ENCODE measurements around the gene MYBPHL. TPM values are rescaled to one million over a fixed set of nuclear protein-coding genes. Genes with fewer than 3 reads are reported as not detected.

Gene MYBPHL
- total and polyA plus RNA-seq, 2 experiments from 2014 or later: not detected

DNA sequence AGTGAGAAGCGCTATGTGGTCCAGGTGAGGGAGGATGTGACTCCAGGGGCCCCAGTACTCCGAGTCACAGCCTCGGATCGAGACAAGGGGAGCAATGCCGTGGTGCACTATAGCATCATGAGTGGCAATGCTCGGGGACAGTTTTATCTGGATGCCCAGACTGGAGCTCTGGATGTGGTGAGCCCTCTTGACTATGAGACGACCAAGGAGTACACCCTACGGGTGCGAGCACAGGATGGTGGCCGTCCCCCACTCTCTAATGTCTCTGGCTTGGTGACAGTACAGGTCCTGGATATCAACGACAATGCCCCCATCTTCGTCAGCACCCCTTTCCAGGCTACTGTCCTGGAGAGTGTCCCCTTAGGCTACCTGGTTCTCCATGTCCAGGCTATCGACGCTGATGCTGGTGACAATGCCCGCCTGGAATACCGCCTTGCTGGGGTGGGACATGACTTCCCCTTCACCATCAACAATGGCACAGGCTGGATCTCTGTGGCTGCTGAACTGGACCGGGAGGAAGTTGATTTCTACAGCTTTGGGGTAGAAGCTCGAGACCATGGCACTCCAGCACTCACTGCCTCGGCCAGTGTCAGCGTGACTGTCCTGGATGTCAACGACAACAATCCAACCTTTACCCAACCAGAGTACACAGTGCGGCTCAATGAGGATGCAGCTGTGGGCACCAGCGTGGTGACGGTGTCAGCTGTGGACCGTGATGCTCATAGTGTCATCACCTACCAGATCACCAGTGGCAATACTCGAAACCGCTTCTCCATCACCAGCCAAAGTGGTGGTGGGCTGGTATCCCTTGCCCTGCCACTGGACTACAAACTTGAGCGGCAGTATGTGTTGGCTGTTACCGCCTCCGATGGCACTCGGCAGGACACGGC, 55.3 kb downstream of the MYBPHL start:
- Mint-ChIP-seq H3K27ac (no peak overlapping the region), H3K9me3 (peaks cover 17% of the 10 kb centered on the region; the same call in 2 of the 3 replicates), H3K27me3 (ENCODE audit: insufficient read depth, low read depth, poor library complexity) (peaks cover 26% of the 10 kb centered on the region), H3K4me1 (peaks cover 28% of the 10 kb centered on the region), H3K4me3 (0 out of 3 replicates have a peak overlapping the region, but pooled peaks have one; percentile 14), H3K36me3 (ENCODE audit: low read depth) (peaks cover 28% of the 10 kb centered on the region)
- Histone ChIP-seq H3F3A (replicated peaks; ENCODE audit: low read depth) (no peaks in the 10 kb centered on the region), H3K36me3 (ENCODE audit: insufficient read depth) (no peaks in the 10 kb centered on the region), H3K9me2 (ENCODE audit: insufficient read depth) (no peaks in the 10 kb centered on the region), H3K79me2 (replicated peaks; ENCODE audit: insufficient read depth) (peaks cover 18% of the 10 kb centered on the region; the same call in 1 of the 2 replicates), H3K4me2 (no peak overlapping the region), H3K27me3 (ENCODE audit: insufficient read depth) (peaks cover 12% of the 10 kb centered on the region), H4K20me1 (replicated peaks; ENCODE audit: insufficient read depth) (no peaks in the 10 kb centered on the region), H3K4me1 (ENCODE audit: insufficient read depth) (peaks cover 39% of the 10 kb centered on the region), H3K27ac (ENCODE audit: low read depth) (no peak overlapping the region), H3K4me3 (no peak overlapping the region), H2AFZ (no peak overlapping the region)
- ATAC-seq (no peak), DNase-seq (ENCODE audit: low spot score) (no peak)
- TF ChIP-seq, protein P1, sequence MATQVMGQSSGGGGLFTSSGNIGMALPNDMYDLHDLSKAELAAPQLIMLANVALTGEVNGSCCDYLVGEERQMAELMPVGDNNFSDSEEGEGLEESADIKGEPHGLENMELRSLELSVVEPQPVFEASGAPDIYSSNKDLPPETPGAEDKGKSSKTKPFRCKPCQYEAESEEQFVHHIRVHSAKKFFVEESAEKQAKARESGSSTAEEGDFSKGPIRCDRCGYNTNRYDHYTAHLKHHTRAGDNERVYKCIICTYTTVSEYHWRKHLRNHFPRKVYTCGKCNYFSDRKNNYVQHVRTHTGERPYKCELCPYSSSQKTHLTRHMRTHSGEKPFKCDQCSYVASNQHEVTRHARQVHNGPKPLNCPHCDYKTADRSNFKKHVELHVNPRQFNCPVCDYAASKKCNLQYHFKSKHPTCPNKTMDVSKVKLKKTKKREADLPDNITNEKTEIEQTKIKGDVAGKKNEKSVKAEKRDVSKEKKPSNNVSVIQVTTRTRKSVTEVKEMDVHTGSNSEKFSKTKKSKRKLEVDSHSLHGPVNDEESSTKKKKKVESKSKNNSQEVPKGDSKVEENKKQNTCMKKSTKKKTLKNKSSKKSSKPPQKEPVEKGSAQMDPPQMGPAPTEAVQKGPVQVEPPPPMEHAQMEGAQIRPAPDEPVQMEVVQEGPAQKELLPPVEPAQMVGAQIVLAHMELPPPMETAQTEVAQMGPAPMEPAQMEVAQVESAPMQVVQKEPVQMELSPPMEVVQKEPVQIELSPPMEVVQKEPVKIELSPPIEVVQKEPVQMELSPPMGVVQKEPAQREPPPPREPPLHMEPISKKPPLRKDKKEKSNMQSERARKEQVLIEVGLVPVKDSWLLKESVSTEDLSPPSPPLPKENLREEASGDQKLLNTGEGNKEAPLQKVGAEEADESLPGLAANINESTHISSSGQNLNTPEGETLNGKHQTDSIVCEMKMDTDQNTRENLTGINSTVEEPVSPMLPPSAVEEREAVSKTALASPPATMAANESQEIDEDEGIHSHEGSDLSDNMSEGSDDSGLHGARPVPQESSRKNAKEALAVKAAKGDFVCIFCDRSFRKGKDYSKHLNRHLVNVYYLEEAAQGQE (IDR thresholded peaks at IDR 0.05; ENCODE audit: unreplicated experiment): no peak
- TF ChIP-seq, protein P2, sequence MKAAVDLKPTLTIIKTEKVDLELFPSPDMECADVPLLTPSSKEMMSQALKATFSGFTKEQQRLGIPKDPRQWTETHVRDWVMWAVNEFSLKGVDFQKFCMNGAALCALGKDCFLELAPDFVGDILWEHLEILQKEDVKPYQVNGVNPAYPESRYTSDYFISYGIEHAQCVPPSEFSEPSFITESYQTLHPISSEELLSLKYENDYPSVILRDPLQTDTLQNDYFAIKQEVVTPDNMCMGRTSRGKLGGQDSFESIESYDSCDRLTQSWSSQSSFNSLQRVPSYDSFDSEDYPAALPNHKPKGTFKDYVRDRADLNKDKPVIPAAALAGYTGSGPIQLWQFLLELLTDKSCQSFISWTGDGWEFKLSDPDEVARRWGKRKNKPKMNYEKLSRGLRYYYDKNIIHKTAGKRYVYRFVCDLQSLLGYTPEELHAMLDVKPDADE (IDR thresholded peaks at IDR 0.05): no peak
- TF ChIP-seq POLR2AphosphoS5 (IDR thresholded peaks at IDR 0.05; ENCODE audit: low read depth) (no peak), ZNF114 (CRISPR knock-in tag; IDR thresholded peaks at IDR 0.05) (no peak), NANOG (IDR thresholded peaks at IDR 0.05; ENCODE audit: borderline replicate concordance) (no peak), EZH2phosphoT487 (IDR thresholded peaks at IDR 0.05; ENCODE audit: unreplicated experiment) (no peak), STAT1 (IDR thresholded peaks at IDR 0.05; ENCODE audit: unreplicated experiment) (no peak), JUNB (IDR thresholded peaks at IDR 0.05; ENCODE audit: unreplicated experiment) (no peak), CREB1 (CRISPR knock-in tag; IDR thresholded peaks at IDR 0.05; ENCODE audit: low read depth) (no peak), ZNF331 (CRISPR knock-in tag; IDR thresholded peaks at IDR 0.05; ENCODE audit: low read depth) (no peak), EZH2 (IDR thresholded peaks at IDR 0.05; ENCODE audit: low read depth, unreplicated experiment) (no peak)
- TF ChIP-seq, protein P3, sequence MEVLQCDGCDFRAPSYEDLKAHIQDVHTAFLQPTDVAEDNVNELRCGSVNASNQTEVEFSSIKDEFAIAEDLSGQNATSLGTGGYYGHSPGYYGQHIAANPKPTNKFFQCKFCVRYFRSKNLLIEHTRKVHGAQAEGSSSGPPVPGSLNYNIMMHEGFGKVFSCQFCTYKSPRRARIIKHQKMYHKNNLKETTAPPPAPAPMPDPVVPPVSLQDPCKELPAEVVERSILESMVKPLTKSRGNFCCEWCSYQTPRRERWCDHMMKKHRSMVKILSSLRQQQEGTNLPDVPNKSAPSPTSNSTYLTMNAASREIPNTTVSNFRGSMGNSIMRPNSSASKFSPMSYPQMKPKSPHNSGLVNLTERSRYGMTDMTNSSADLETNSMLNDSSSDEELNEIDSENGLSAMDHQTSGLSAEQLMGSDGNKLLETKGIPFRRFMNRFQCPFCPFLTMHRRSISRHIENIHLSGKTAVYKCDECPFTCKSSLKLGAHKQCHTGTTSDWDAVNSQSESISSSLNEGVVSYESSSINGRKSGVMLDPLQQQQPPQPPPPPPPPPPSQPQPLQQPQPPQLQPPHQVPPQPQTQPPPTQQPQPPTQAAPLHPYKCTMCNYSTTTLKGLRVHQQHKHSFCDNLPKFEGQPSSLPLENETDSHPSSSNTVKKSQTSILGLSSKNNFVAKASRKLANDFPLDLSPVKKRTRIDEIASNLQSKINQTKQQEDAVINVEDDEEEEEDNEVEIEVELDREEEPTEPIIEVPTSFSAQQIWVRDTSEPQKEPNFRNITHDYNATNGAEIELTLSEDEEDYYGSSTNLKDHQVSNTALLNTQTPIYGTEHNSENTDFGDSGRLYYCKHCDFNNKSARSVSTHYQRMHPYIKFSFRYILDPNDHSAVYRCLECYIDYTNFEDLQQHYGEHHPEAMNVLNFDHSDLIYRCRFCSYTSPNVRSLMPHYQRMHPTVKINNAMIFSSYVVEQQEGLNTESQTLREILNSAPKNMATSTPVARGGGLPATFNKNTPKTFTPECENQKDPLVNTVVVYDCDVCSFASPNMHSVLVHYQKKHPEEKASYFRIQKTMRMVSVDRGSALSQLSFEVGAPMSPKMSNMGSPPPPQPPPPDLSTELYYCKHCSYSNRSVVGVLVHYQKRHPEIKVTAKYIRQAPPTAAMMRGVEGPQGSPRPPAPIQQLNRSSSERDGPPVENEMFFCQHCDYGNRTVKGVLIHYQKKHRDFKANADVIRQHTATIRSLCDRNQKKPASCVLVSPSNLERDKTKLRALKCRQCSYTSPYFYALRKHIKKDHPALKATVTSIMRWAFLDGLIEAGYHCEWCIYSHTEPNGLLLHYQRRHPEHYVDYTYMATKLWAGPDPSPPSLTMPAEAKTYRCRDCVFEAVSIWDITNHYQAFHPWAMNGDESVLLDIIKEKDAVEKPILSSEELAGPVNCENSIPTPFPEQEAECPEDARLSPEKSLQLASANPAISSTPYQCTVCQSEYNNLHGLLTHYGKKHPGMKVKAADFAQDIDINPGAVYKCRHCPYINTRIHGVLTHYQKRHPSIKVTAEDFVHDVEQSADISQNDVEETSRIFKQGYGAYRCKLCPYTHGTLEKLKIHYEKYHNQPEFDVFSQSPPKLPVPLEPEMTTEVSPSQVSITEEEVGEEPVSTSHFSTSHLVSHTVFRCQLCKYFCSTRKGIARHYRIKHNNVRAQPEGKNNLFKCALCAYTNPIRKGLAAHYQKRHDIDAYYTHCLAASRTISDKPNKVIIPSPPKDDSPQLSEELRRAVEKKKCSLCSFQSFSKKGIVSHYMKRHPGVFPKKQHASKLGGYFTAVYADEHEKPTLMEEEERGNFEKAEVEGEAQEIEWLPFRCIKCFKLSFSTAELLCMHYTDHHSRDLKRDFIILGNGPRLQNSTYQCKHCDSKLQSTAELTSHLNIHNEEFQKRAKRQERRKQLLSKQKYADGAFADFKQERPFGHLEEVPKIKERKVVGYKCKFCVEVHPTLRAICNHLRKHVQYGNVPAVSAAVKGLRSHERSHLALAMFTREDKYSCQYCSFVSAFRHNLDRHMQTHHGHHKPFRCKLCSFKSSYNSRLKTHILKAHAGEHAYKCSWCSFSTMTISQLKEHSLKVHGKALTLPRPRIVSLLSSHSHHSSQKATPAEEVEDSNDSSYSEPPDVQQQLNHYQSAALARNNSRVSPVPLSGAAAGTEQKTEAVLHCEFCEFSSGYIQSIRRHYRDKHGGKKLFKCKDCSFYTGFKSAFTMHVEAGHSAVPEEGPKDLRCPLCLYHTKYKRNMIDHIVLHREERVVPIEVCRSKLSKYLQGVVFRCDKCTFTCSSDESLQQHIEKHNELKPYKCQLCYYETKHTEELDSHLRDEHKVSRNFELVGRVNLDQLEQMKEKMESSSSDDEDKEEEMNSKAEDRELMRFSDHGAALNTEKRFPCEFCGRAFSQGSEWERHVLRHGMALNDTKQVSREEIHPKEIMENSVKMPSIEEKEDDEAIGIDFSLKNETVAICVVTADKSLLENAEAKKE (CRISPR knock-in tag; IDR thresholded peaks at IDR 0.05): no peak
- TF ChIP-seq, protein P4, sequence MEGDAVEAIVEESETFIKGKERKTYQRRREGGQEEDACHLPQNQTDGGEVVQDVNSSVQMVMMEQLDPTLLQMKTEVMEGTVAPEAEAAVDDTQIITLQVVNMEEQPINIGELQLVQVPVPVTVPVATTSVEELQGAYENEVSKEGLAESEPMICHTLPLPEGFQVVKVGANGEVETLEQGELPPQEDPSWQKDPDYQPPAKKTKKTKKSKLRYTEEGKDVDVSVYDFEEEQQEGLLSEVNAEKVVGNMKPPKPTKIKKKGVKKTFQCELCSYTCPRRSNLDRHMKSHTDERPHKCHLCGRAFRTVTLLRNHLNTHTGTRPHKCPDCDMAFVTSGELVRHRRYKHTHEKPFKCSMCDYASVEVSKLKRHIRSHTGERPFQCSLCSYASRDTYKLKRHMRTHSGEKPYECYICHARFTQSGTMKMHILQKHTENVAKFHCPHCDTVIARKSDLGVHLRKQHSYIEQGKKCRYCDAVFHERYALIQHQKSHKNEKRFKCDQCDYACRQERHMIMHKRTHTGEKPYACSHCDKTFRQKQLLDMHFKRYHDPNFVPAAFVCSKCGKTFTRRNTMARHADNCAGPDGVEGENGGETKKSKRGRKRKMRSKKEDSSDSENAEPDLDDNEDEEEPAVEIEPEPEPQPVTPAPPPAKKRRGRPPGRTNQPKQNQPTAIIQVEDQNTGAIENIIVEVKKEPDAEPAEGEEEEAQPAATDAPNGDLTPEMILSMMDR (conservative IDR thresholded peaks at IDR 0.05; ENCODE audit: low read depth in 2 of 2): no peak

Measured in GM23338 (cell line).